ENCODE measurements around the gene CDHR3.

GRCh38 chr7:106021151-106022067 lies 58.3 kb downstream of the CDHR3 start:
- TF ChIP-seq CTCF (IDR thresholded peaks at IDR 0.05; ENCODE audit: low read length) (no peak), EZH2 (optimal IDR thresholded peaks at IDR 0.05; ENCODE audit: low read depth, low read length) (no peak)
